CD4-positive, alpha-beta T cell treated with Interleukin-4 for 1 hour (primary cell): Measurements from ENCODE around the gene CD7.

Experiments
- DNase-seq, 2 donors: peaks; one replicate each; pipeline ENCODE4 v3.0.0-alpha.2; 2020 to 2022

CD7 gene

DNA sequence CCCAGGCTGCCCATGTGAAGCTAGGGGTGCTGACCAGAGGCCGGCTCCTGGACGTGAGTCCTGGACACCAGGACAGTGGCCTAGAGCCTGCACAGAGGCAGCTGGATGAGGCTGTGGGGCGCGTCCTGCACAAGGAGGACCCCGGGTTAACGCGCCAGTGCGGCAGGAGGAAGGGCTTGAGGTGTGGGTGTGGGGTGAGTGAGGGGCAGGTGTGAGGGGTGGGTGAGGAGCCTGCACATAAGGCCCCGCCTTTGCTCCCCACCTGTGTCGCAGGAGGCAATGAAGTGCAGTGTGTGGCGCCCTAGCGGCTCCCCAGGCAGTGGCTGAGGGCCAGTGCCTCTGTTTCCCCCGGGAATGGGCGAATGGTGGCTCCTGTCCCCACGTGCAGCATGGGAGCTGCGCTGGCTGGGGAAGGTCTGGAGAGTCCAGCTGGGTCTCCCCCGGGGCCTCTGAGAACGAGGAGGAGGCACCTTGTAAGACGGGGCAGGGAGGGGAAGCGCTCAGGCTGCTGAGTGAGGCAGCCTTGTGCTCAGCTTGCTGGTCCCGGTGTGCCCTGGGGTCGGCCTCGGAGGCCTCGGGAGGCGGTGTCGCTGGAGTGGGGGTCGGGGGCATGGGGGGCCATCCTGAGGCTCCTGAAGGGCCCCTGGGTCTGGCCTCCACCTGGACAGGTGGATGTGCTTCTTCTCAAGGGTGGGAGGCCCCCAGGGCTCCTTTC, 3.2 kb downstream of the CD7 start:
- no peak for DNase-seq

DNA sequence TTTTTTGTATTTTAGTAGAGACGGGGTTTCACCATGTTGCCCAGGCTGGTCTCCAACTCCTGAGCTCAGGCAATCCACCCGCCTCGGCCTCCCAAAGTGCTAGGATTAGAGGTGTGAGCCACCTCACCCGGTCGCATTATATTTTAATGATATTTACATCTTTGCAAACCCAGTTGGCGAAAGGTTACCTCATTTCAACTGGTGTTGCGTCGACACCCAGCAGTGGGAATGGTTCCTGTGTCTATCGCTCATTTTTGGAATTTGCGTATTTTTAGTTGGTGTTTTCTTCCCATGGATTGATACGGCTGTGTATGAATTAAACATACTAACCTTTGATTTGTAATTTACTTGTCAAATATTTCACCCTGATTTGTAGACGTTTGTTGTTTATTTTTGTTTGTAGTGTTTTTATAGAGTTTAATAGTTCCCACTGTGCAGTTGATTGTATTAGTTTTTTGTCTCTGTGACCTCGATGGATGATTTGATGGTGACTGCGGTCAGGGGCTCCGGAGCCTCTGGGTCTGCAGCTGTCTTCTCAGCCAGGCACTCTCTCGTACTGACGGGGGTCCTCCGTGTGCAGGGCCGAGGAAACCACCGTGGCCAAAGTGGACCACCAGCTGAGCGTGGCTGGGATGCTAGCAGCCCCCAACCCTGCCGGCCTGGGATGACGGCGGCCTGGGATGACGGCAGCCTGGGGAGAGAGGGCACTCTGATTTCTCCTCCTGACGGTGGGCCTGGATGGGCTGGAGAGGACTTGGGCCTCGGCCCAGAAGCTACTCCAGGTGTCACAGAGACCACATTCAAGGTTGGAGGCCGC, 4.0 kb downstream of the CD7 start:
- no peak for DNase-seq

DNA sequence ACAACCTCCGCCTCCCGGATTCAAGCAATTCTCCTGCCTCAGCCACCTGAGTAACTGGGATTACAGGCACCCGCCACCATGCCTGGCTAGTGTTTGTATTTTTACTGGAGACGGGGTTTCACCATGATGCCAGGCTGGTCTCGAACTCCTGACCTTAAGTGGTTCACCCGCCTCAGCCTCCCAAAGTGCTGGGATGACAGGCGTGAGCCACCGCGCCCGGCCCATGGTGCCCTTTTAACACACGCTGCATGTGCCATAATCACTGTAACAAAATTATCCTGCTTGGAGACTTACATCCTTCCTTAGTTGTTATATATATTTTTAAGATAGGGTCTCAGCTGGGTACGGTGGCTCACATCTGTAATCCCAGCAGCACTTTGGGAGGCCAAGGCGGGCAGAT, 5.4 kb downstream of the CD7 start:
- DNase-seq = no peak

DNA sequence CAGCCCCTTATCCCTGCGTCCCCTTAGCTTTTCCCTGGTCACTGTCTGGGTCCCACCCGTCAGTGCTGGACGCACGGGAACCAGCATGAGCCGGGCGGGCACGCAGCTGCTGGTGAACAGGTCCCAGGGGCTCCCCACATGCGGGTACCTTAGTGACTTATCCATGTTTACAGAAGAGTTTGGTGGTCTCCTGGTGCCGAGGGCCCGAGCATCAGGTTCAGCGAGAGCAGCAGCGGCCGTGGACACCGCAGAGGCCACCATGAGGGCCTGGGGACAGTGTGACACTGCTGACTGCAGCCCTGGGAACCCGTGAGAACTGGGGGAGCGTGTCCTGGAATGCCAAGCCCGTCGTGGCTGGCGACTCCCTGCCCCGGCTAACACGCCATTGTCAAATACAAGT, 6.5 kb downstream of the CD7 start:
- DNase-seq = no peak

DNA sequence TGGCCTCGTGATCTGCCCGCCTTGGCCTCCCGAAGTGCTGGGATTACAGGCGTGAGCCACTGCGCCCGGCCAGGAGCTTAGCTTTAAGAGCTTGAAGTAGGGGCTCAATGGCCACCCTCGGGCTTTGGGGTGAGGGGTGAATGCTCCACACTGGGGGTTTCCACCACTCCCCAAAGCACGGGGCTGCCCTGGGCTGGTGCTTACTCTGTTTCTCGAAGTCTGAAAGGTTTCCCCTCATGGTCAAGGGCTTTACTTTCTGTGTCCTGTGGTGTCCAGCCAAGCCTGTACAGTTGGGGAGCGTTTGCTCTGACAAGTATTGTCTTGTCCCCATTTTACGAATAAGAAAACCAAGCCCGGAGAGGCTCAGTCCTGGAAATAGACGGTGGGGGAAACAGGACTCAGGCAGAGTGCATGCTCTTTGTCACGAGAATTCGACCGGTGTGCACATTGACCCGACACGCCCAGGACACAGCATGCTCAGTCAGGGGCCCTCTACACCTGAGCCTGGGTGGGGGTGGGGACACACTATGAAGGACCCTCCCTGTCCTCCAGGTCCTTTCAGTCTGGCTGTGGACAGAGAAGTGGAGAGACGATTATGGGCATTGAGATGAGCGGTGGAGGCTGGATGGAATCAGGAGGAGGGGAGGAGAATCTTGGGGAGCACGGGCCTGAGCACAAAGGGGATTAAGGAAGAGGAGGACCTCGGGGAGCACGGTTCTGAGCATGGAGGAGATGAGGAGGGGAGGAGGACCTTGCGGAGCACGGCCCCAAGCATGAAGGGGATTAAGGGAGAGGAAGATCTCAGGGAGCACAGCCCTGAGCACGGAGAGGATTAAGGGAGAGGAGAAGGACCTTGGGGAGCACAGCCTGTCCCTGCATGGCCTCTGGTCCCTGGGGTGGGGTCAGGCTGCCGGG, 7.5 kb downstream of the CD7 start:
- no peak for DNase-seq

DNA sequence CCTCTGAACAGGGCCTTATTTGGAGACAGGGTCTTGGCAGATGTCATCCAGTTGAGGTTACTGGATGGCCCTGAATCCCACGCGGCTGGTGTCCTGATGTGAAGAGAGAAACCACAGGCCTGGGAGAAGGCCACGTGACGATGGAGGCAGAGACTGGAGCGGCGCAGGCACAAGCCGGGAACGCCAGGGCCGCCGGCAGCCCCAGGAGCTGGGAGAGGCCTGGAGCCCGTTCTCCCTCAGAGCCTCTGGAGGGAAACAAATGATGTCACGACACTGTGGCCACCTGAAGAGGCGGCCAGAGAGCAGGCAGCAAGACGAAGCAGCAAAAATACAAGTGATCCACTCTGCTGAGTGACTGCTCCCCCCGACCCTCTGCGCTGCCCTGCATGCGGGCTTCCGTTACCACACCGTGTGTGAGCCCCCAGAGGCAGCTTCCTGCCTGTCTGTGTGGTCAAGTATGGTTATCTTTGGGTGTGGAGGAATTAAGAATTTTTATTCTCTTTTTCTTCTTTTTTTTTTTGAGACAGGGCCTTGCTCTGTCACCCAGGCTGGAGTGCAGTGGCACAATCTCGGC, 11.6 kb downstream of the CD7 start:
- DNase-seq = no peak

DNA sequence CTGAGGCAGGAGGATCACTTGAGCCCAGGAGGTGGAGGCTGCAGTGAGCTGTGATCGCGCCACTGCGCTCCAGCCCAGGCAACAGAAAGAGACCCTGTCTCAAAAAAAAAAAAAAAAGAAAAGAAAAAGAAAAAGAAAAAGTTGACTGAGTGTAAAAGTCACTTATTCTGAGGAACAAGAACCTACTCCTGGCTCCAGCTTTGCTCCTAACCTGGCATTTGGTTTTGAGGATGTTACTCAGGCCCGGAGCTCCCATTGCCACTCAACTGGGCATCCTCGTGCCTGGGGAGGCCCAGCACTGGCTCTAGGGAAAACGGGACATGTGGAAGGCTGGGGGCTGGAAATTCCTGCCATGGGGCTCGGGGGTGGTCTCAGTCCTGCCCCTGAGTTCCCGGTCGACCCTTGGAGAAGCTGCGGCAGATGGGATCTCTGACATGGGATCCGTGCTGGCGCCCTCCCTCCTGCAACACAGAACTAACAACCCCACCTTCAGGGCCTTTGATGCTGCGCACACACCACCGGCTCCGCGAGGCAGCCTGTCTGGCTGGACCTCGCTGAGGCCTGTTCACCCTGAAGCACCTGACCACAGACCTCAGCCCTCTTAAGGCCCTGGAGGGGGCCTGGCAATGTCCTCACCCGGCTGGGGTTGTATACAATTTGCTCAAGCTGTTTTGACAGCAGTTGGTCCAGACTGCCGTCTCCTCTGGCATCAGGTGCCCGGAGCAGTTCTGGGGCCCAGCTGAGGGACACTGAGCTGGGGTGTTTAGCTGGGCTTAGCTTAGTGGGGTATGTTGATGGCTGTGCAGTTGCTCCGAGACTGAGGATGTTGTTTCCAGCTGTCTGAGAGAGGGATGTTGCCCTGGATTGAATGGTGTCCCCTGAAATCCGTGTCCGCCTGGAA, 12.3 kb downstream of the CD7 start:
- no peak for DNase-seq

DNA sequence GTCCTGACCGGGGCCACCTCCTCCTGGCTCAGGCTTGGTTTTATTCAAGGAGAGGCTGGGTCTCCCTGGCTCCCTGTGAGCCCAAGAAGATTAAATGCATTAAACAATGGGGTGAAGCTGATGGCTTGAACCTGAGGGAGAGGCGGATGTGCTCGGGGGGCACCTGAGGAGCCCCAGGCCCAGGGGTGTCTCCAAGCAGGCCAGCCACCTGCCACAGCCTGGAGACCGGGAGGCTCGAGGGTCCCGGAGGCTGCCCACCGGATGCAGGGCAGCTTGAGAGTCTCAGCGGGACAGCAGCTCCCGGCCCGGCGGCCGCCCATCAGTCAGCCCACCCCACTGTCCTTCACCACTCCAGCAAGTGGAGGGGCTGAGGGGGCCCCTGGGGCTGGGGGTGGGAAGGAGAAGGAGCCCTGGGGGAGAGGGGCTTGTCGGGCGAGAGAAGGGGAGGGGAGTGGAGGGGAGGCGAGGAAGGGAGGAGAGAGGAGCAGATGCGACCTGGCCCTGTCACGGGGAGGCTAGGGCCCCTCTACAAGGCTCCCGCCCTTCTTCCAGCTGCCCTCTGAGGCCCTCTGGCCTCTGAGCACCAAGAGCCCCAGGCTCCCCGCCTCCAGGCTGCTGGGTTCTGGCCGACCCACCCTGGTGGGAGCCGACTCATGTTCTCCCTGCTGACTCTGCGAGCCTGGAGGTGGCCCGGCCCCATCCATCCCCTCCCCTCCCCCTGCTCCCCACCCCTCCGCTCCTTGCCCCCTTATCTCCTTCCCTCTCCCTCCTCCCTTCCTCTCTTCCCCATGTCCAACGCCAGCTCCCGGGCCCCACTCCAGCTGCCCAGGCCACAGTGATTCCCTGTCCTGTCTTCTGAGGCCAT, 13.2 kb downstream of the CD7 start:
- no peak for DNase-seq

DNA sequence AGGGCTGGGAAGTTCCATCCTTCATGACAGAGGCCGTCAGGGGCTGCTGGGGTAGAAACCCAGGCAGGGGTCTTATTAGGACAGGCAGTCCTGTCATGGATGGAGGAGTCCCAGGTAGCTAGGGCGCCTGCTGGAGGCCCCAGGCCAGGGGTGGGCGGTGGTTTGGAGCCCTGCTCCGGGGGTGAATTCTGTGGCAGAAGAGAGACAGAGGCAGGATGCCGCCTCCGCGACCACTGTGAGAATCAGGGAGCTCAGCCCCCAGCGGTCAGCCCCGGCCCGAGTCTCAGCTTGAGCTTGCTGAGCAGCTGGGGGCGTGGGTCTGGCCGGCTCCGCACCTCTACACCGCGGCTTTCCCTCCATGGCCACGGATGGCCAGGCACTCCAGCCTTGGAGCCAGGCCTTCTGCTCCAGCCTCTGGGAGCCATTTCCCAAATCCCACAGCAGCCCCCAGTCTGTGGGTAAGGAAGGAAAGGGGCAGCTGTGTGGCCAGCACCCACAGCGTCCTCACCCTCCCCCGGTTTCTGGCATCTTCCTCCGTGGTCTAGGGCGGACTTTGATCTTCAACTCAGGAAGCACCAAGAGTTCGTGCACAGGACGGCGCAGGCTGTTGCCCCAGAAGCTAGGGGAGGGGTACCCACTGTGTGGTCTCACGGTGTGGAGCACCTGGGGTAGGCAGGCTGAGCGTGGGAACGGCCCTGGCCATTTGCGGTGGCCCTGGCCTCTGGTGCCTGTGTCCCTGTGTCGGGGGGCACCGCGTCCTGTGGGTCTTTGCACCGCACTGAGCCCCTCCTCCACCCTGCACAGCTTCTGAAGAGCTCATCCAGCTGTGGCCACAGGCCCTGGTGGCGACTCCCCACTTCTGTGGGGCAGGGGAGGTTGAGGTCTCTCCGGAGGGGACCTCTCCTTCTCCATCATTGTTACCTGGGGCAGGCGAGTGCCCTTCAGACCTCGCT, 14.1 kb downstream of the CD7 start:
- peak in 1 of 2 donors; percentile 31 for DNase-seq

DNA sequence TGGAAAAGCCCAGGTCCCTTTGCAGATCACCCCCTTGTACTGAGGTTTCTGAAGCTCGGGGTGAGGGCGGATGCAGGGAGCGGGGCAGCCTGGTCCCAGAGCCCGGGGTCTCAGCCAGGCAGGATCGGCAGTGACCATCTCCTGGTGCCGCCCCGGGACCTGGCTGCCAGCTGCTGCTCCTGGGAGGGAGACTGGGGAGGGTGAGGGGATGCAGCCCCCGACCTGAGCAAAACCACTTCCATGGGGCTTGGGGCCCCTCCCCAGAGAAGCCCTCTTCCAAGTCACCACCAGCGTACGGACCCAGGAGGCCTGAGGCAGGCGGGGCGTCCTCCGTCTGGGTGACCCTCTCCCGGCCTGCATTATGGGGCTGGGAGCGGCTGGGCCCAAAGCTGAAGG, 14.8 kb downstream of the CD7 start:
- DNase-seq = no peak

DNA sequence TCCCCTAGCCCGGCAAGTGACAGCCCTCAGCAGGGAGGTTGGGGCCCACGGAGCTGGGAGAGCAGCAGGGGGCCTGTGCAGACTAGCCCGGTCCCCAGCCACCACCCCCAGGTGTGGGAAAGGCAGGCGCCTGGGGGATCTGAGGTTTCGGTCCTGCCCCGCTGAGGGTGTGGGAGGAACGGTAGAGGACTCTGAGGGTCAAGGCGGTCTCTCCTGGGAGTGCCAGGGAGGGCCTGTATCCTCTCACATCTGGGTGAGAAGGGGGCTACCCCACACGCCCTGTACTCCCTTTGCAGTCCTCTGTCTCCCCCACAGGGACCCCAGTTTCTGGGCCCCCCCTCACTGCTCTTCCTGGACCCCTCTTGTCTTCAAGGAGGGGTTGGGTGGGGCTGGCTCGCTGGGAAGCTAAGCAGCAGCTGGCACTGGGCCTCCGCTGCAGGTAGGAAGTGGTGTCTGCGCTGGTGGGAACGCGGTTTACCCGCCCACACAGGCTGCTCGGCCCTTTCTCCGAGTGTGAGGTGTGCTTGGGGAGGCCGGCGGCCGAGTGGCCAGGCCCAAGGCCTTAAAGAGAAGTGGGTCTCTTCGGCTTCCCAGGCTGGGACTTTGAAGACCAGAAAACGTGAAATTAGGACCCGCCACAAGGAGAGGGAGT, 15.4 kb downstream of the CD7 start:
- DNase-seq = peak; percentile 47 to 56

DNA sequence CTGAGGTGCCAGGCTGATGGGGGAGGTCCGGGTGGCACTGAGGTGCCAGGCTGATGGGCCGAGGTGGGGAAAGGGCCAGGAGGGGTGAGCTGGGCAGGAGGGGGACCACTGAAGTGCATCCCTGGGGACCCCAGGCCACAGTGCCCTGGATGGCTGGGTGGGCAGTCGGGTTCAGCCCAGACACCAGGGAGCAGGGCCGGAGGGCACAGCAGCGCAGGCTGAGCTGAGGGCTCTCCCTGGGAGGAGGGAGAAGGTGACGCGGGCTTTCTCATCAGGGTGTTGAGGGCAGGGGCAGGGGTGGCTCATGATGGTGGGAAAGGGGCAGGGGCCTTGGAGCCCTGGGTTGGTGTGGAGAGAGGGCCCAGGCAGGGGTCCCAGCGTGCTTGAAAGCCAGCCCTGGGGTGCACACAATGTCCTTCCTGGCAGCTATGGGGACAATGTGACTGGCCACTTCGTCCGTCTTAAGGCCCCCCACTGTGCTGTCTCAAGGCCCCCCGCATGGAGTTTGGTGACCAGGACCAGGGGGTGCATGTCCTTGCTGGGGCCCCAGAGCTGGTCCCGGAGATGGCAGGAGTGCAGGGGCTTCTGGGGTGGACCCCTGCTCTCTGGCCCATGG, 16.0 kb downstream of the CD7 start:
- no peak for DNase-seq

DNA sequence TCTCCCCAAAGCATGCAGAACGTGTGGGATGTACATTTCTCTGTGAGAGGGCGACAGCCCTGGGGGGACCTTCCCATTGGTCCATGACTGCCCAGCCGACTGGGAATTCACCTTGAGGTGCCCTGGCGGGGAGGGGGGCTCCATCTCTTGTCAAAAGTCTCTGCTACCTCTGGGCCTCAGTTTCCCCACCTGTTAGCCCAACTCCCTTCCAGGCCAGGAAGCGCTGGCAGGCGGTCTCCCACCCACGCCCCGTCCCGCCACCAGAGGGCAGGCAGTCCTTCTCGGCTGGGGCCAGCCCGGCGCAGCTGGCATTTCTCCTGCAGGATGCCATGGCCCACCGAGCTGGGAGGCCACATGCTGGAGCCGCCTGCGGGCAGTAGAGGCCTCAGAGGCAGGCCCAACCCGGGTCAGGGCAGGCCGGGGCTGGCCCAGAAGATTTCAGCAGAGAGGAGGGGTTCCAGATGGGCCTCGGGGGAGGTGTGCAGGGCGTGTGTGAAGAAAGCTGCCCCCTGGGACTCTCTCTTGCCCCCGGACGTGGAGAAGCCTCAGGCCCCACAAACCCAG, 16.6 kb downstream of the CD7 start:
- peak; percentile 68 to 71 for DNase-seq

DNA sequence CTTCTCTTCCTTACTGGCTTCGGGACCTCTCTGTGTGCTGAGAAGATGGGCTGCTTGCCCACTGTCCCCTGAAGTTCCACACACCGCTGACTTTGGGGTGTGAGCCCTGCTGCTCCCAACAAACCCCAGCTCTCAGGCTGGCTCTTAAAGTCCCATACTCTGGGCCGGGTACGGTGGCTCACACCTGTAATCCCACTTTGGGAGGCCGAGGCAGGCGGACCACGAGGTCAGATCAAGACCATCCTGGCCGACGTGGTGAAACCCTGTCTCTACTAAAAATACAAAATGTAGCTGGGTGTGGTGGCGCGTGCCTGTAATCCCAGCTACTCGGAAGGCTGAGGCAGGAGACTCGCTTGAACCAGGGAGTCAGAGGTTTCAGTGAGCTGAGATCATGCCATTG, 17.2 kb downstream of the CD7 start:
- DNase-seq = no peak

DNA sequence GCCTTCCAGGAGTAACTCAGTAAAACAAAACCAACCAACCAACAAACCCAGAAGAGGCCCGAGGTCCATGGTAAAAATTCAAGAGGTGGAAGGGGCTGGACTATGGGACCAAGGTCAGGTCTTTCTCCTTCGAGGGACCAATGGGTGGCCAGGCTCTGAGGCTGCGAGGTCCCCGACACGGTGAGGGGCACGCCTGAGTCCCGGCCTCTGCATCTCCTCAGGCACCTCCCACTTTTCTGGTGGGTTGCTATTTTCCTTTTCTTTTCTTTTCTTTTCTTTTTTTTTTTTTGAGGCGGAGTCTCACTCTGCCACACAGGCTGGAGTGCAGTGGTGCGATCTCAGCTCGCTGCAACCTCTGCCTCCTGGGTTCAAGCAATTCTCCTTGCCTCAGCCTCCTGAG, 18.0 kb downstream of the CD7 start:
- DNase-seq = no peak

DNA sequence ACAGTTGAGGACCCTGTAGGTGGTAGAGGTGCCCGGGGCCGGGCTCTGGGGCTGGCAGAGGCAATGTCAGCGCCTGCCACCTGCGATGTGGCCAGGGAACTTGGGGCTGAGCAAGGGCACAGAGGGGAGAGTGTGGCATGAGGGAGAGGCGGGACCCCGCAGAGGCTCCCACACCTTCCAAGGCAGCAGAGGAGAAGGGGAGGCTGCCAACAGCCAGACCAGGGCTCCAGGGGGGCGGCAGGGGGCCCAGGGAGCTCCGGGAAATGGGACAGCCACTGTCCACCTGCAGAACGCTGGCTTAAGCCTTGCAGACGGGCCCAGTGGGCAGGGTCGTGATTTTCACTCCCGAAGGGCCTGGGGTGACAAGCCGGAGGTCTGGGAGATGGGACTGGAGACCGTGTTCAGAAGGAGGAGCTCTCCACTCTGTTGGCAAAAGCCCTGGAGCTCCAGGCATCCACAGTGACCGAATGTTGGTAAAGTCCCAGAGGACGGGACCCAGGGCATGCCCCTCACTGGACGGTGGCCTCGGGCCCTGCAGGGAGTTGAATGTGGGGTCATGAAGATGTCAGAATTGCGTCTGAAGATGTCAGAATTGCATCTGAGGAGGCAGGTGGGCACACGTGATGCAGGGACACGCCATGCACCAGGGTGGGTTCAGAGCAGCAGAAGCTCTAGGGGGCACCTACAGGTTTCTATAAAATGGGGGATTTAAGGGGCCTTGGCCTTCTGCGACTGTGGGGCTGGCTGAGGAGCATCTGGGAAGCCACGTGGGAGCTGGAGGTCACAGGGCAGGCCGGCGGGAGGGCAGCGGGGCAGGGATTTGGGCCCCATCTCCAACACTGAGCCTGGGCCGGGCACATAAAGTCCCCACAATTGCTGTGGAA, 18.6 kb downstream of the CD7 start:
- no peak for DNase-seq
